Small intestine (tissue), 7 donors: ENCODE data around the gene C1orf210. TPM values are rescaled to one million over a fixed set of nuclear protein-coding genes. Genes with fewer than 3 reads are reported as not detected.

Experiments
- DNase-seq, 2 donors: peaks; one replicate each; pipeline versions ENCODE4 v3.0.0 to v3.0.0-alpha.2; 2013
- FAIRE-seq: peaks from 2 replicates; lab custom pipeline; 2012; peaks lifted over from hg19 to GRCh38; lab: Jason Lieb, UNC
- H3K27ac ChIP-seq, 3 donors: one replicate each; pipeline ENCODE4 v1.5.1; 2013; ENCODE audit warnings: low read length in 2 of 3, mild to moderate bottlenecking in 2 of 3, control low read depth in 1 of 3, inconsistent platforms in 1 of 3, low read depth in 1 of 3, moderate library complexity in 1 of 3
- H3K27me3 ChIP-seq, 3 donors: one replicate each; pipeline ENCODE4 v1.6.1; 2013; ENCODE audit warnings: low read length in 3 of 3, inconsistent platforms in 1 of 3; ENCODE audit not compliant: control insufficient read depth in 3 of 3, insufficient read depth in 3 of 3
- H3K36me3 ChIP-seq, 3 donors: one replicate each; pipeline ENCODE4 v1.6.1; 2013; ENCODE audit warnings: low read length in 3 of 3, inconsistent platforms in 1 of 3, low read depth in 1 of 3, mild to moderate bottlenecking in 1 of 3, moderate library complexity in 1 of 3; ENCODE audit not compliant: control insufficient read depth in 3 of 3, insufficient read depth in 2 of 3
- H3K4me1 ChIP-seq, 3 donors: one replicate each; pipeline ENCODE4 v1.6.1; 2013; ENCODE audit warnings: low read length in 2 of 3, inconsistent platforms in 1 of 3, low read depth in 1 of 3, mild to moderate bottlenecking in 1 of 3, moderate library complexity in 1 of 3; ENCODE audit not compliant: control insufficient read depth in 3 of 3, insufficient read depth in 2 of 3
- H3K4me3 ChIP-seq, 3 donors: one replicate each; pipeline ENCODE4 v1.5.1; 2013; ENCODE audit warnings: low read length in 3 of 3, control low read depth in 1 of 3, inconsistent platforms in 1 of 3, low read depth in 1 of 3, mild to moderate bottlenecking in 1 of 3, moderate library complexity in 1 of 3
- H3K9me3 ChIP-seq, 2 donors: one replicate each; pipeline ENCODE4 v1.6.1; 2013; ENCODE audit warnings: low read depth in 1 of 2, low read length in 1 of 2; ENCODE audit not compliant: control insufficient read depth in 2 of 2, insufficient read depth in 1 of 2
- WGBS, 3 donors: extraction: QIAGEN DNeasy Blood & Tissue Kit; methylation state at CpG; one replicate each; pipeline ENCODE4 v1.1.7; 2013; 5-methylcytosine and 5-hydroxymethylcytosine counted together
- polyA plus RNA-seq, 4 donors: library from polyadenylated mRNA; stranded (reverse) in 3 of 4; unstranded in 1 of 4; fragments of 200-250 nt in 3 of 4; fragments of 120-200 nt in 1 of 4; gene quantifications; one replicate each; pipeline versions ENCODE4 v1.2.1 to v1.2.3, GENCODE V29; 2013
- donor health status: healthy with polysubstance abuse.
- donor health status: control.
- donor health status: control.
- donor health status: Bipolar disorder and iron deficiency.
- donor health status: healthy.

Gene C1orf210
- polyA plus RNA-seq, 4 donors: 24.7 to 69.8 (median 55.9) TPM

DNA sequence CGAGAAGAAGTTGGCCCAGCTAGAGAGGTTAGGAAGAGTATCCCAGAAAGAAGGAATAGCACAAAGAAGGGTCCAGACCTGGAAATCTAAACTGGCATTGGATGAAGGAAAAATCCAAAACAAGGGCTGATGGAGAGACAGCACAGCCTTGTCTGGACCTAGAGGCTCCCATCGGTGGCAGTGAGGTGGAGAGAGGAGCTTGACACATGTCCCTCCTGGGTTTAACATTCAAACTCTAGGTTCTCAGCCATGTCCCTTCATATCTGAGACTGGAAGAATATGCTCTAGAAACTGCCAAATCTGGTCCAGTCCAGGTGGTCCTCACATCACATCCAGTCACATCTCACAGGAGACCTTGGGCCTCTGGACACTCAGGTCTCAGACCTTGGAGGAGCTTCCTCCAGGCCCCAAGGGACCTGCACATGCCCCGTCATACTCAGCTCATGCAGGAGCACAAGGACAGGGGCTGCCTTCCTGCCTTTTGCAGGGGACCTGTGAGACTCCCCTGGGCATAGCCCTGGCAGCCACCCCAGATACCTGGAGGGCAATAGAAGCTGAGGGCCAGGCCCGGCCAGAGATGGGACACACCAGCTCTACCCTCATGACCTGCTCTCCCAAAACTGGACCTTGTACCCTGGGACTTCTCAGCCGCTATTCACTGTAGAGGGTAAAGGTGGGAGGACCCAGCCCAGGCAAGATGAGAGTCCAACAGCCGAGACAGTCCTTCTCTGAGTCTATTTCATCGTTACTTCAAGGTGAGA is 8.1 kb downstream of the C1orf210 start:
- H3K36me3 ChIP-seq: peaks cover 0 to 47% (median 0%) of the 10 kb centered on the region in 3 donors
- H3K27me3 ChIP-seq: no peaks in the 10 kb centered on the region
- H3K4me3 ChIP-seq: no peak overlapping the region
- DNase-seq (peak; percentile 64 to 90), FAIRE-seq (no peak)
- 51 to 77% (median 59%) methylated on average over 7 of the region's 7 CpGs for WGBS, 3 donors
- H3K9me3 ChIP-seq: no peaks in the 10 kb centered on the region
- peak overlapping the region in 1 of 3 donors; percentile 21 for H3K27ac ChIP-seq
- peaks cover 0 to 34% (median 12%) of the 10 kb centered on the region in 3 donors for H3K4me1 ChIP-seq

DNA sequence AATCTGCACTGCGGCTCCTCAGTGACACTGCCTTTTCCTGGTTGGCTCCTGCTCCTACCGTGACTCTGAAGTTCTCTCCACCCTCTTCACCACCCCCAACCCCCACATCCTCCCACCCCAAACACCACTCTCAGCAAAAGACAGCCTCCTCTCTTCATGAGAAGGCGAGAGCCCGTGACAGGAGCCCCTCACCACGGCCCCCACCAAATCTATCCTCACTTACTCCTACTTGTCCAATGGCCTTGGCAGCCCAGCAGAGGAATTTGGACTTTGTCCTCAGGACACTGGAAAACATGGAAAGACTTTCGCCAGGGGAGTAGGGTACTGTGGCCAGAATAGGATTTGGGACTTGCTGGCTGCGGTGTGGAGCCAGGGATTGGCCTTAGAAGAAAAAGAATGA is 8.7 kb downstream of the C1orf210 start:
- Histone ChIP-seq H3K9me3 (no peaks in the 10 kb centered on the region), H3K4me1 (peaks cover 0 to 34% (median 12%) of the 10 kb centered on the region in 3 donors), H3K4me3 (no peak overlapping the region), H3K27me3 (no peaks in the 10 kb centered on the region), H3K27ac (peak overlapping the region in 1 of 3 donors; percentile 21), H3K36me3 (peaks cover 0 to 48% (median 0%) of the 10 kb centered on the region in 3 donors)
- peak in 1 of 2 donors; percentile 41 for DNase-seq
- no peak for FAIRE-seq
- WGBS, 3 donors: 55 to 62% (median 57%) methylated on average over 7 of the region's 7 CpGs

DNA sequence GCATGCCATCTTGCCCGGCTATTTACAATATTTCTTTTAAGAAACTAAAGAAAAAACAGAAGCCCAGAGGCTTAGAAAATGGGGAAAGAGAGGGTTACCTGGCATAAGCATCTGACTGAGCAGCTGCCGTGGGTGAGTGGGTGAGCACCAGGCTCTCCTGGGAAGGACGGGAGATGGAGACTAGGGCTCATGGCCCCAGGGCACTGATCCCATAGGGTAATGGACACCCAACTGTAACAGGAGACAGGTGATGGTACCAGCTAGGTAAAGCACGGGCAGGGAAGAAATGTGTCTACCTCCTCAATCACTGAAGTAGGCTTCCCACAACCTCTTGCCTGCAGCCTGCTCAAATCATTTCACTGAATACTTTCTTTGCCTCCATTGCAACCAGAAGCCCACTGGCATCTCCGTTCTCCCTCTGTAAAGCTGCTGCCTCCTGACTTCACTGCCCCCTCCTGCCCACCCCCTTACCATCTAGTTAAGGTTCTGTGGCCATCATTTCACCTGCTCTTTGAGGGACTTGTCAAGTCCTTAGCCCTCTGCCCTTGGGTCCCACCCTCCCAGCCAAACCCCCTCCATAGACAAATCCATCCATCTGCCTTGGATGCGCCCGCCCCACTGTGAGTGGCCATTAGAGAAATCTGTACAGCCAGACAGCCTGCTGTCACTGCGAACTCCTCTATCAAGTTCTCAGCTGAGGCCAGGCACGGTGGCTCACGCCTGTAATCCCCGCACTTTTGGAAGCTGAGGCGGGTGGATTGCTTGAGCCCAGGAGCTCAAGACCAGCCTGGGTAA is 9.4 kb downstream of the C1orf210 start:
- Histone ChIP-seq H3K27ac (no peak overlapping the region), H3K4me1 (peaks cover 0 to 40% (median 12%) of the 10 kb centered on the region in 3 donors), H3K36me3 (peaks cover 0 to 42% (median 0%) of the 10 kb centered on the region in 3 donors), H3K27me3 (no peaks in the 10 kb centered on the region), H3K9me3 (no peaks in the 10 kb centered on the region), H3K4me3 (no peak overlapping the region)
- DNase-seq: no peak
- 78 to 85% (median 79%) methylated on average over 12 of the region's 12 CpGs for WGBS, 3 donors
- no peak for FAIRE-seq

DNA sequence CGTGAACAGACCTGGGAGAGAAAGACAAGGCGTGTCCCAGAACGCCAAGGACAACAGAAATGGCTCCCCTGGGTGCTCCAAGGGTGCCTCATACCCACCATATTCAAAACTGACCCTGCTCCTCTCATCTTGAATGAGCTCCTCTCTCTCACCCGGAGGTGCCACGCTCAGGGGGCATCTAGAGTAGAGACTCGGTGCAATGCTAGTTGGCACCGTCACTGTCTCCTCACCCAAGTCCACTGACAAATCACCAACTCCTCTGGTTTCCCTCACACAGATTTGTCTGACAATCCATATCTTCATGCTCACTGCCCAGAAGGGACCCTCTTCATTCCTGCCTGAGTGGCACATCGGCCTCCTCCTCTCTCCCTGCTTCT is 10.6 kb downstream of the C1orf210 start:
- Histone ChIP-seq H3K4me1 (peaks cover 0 to 48% (median 12%) of the 10 kb centered on the region in 3 donors), H3K9me3 (no peaks in the 10 kb centered on the region), H3K36me3 (peaks cover 0 to 32% (median 0%) of the 10 kb centered on the region in 3 donors), H3K27ac (peak overlapping the region; percentile 9 to 42 (median 14)), H3K27me3 (no peaks in the 10 kb centered on the region), H3K4me3 (no peak overlapping the region)
- FAIRE-seq (no peak), DNase-seq (no peak)
- WGBS, 3 donors: 63 to 90% (median 72%) methylated on average over 8 of the region's 8 CpGs

DNA sequence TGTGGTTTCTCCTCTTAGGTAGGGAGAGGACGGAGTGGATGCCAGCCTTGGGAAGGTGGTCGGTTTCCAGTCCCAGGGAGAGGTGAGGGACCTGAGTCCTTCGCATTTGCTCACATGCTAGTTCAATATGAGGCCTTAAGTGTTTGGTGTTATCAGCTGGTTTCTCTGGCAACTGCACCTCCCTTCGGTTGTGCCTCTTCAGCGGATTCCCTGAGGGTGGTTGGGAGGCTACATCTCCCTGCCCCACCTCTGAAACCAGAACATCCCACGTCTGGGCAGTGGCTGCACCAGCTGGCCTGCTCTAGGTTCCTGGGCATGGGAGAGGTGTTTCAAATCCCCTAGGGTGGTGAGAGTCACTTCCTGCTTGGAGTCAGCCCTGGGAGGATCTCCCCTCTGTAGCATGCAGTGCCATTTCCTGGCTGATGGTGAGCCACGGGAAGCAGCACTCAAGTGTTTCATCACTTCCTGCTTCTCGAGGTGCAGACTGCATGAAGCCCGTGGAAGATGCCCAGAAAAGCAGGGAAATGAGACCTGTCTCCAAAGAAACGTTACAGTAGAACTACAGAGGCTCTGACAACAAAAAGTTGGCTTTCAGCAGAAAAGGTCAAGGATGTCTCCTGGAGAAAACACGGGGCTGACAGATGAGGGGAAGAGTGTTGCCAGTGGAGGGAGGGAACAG is 11.1 kb downstream of the C1orf210 start:
- peak; percentile 59 to 82 for DNase-seq
- Histone ChIP-seq H3K27ac (peak overlapping the region; percentile 25 to 55 (median 42)), H3K4me3 (no peak overlapping the region), H3K9me3 (no peaks in the 10 kb centered on the region), H3K27me3 (no peaks in the 10 kb centered on the region), H3K36me3 (peaks cover 0 to 27% (median 0%) of the 10 kb centered on the region in 3 donors), H3K4me1 (peaks cover 0 to 52% (median 9%) of the 10 kb centered on the region in 3 donors)
- FAIRE-seq: no peak
- 35 to 47% (median 36%) methylated on average over 11 of the region's 11 CpGs for WGBS, 3 donors

DNA sequence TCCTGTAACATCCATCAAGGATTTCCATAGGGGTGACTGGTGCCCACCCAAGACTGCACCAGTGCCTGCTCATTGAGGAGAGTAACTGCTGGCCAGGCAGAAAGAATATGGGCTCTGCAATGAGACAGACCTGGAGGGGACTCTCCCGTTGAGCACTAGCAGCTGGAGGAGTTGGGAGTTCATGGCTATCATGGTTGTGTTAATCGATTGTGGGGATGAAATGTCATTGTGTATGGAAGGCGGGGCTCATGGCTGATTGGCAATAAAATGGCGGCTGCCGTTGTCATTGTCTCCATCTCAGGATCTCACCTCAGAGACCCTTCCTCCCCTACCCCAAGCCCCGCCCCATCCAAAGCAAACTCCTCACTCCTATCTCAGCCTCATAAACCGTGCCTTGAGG is 11.7 kb downstream of the C1orf210 start:
- Histone ChIP-seq H3K4me3 (no peak overlapping the region), H3K27ac (peak overlapping the region in 2 of 3 donors; percentile 25 to 42), H3K36me3 (peaks cover 0 to 22% (median 0%) of the 10 kb centered on the region in 3 donors), H3K4me1 (peaks cover 2 to 52% (median 9%) of the 10 kb centered on the region in 3 donors), H3K9me3 (no peaks in the 10 kb centered on the region), H3K27me3 (no peaks in the 10 kb centered on the region)
- 86 to 95% (median 93%) methylated on average over 7 of the region's 7 CpGs for WGBS, 3 donors
- FAIRE-seq (no peak), DNase-seq (no peak)

DNA sequence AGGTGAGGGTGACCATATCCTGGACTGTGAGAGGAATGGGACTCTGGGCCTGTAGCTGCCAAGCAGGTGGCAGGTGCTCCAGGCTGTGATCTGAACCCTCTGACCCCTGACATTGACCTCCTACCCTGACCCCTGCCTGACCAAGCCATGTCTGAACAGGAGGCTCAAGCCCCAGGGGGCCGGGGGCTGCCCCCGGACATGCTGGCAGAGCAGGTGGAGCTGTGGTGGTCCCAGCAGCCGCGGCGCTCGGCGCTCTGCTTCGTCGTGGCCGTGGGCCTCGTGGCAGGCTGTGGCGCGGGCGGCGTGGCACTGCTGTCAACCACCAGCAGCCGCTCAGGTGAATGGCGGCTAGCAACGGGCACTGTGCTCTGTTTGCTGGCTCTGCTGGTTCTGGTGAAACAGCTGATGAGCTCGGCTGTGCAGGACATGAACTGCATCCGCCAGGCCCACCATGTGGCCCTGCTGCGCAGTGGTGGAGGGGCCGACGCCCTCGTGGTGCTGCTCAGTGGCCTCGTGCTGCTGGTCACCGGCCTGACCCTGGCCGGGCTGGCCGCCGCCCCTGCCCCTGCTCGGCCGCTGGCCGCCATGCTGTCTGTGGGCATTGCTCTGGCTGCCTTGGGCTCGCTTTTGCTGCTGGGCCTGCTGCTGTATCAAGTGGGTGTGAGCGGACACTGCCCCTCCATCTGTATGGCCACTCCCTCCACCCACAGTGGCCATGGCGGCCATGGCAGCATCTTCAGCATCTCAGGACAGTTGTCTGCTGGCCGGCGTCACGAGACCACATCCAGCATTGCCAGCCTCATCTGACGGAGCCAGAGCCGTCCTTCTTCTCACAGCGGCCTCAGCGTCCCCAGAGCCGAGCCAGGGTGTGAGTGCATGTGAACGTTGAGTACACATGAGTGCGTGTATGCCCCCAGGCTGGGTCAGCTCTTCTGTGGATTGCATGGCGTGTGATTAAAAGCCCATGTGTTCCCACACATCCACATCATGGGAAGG is 12.5 kb downstream of the C1orf210 start:
- H3K9me3 ChIP-seq: no peaks in the 10 kb centered on the region
- peaks cover 3 to 53% (median 12%) of the 10 kb centered on the region in 3 donors for H3K4me1 ChIP-seq
- no peak for FAIRE-seq
- no peaks in the 10 kb centered on the region for H3K27me3 ChIP-seq
- WGBS, 3 donors: 94 to 98% (median 96%) methylated on average over 35 to 46 of the region's 46 CpGs
- H3K36me3 ChIP-seq: peaks cover 0 to 17% (median 0%) of the 10 kb centered on the region in 3 donors
- H3K4me3 ChIP-seq: no peak overlapping the region
- H3K27ac ChIP-seq: no peak overlapping the region
- no peak for DNase-seq
